Neural cell (in vitro differentiated cells): Measurements from ENCODE around the gene HIVEP2.

Experiments
- EP300 ChIP-seq: fragments of 450-650 bp; conservative IDR thresholded peaks from 2 replicates; pipeline ENCODE4 v1.6.1; 2014; ENCODE audit warnings: antibody characterized with exemption, mild to moderate bottlenecking, moderate library complexity; ENCODE audit not compliant: poor library complexity, severe bottlenecking
- EZH2 ChIP-seq: fragments of 200-600, 300-800 bp; shearing (Covaris generic), sonication (generic); IDR thresholded peaks from 2 replicates; pipeline ENCODE4 v1.6.1; 2014; ENCODE audit warnings: antibody characterized with exemption, low read length, borderline replicate concordance, mild to moderate bottlenecking; ENCODE audit not compliant: insufficient read depth, poor library complexity, severe bottlenecking
- RAD21 ChIP-seq: fragments of 450-650 bp; conservative IDR thresholded peaks from 2 replicates; pipeline ENCODE4 v1.6.1; 2014; ENCODE audit warnings: antibody characterized with exemption, mild to moderate bottlenecking, moderate library complexity
- TF ChIP-seq, protein P1 (sequence below): fragments of 450-650 bp; IDR thresholded peaks from 2 replicates; pipeline ENCODE4 v1.5.1; 2014; ENCODE audit warnings: antibody characterized with exemption, mild to moderate bottlenecking, moderate library complexity; ENCODE audit not compliant: poor library complexity, severe bottlenecking
- TF ChIP-seq, protein P2 (sequence below): IDR thresholded peaks from 2 replicates; pipeline ENCODE4 v1.6.1; 2012; ENCODE audit warnings: borderline replicate concordance

DNA sequence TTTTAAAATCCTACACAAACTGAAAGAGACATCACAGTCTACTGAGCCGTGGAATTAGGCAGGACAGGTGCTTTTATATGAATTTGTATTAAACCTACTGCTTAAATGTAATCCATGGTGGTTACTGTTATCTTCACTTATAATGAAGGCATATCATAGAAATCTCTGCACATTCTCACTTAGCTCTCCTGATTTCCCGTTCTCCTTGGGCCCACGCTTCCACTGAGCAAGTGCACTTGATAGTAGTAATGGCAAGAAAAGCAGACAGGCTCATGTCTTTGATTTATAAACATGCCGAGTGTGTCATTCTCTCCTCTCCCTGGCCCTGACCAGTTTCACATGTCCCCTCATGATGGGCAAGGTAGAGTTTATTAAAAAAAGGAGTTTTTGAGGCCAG, 186.3 kb downstream of the HIVEP2 start:
- TF ChIP-seq, protein P1, sequence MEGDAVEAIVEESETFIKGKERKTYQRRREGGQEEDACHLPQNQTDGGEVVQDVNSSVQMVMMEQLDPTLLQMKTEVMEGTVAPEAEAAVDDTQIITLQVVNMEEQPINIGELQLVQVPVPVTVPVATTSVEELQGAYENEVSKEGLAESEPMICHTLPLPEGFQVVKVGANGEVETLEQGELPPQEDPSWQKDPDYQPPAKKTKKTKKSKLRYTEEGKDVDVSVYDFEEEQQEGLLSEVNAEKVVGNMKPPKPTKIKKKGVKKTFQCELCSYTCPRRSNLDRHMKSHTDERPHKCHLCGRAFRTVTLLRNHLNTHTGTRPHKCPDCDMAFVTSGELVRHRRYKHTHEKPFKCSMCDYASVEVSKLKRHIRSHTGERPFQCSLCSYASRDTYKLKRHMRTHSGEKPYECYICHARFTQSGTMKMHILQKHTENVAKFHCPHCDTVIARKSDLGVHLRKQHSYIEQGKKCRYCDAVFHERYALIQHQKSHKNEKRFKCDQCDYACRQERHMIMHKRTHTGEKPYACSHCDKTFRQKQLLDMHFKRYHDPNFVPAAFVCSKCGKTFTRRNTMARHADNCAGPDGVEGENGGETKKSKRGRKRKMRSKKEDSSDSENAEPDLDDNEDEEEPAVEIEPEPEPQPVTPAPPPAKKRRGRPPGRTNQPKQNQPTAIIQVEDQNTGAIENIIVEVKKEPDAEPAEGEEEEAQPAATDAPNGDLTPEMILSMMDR: no peak
- no peak for TF ChIP-seq RAD21
- TF ChIP-seq, protein P2, sequence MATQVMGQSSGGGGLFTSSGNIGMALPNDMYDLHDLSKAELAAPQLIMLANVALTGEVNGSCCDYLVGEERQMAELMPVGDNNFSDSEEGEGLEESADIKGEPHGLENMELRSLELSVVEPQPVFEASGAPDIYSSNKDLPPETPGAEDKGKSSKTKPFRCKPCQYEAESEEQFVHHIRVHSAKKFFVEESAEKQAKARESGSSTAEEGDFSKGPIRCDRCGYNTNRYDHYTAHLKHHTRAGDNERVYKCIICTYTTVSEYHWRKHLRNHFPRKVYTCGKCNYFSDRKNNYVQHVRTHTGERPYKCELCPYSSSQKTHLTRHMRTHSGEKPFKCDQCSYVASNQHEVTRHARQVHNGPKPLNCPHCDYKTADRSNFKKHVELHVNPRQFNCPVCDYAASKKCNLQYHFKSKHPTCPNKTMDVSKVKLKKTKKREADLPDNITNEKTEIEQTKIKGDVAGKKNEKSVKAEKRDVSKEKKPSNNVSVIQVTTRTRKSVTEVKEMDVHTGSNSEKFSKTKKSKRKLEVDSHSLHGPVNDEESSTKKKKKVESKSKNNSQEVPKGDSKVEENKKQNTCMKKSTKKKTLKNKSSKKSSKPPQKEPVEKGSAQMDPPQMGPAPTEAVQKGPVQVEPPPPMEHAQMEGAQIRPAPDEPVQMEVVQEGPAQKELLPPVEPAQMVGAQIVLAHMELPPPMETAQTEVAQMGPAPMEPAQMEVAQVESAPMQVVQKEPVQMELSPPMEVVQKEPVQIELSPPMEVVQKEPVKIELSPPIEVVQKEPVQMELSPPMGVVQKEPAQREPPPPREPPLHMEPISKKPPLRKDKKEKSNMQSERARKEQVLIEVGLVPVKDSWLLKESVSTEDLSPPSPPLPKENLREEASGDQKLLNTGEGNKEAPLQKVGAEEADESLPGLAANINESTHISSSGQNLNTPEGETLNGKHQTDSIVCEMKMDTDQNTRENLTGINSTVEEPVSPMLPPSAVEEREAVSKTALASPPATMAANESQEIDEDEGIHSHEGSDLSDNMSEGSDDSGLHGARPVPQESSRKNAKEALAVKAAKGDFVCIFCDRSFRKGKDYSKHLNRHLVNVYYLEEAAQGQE: no peak
- TF ChIP-seq EP300: no peak
- TF ChIP-seq EZH2: no peak
